Metanephros (tissue), 2 donors: Measurements from ENCODE around the gene YTHDF2. TPM values are rescaled to one million over a fixed set of nuclear protein-coding genes. Genes with fewer than 3 reads are reported as not detected.

Source experiments
- small RNA-seq: library from RNA; depleted of rRNA; stranded (forward); fragments of <200 nt; gene quantifications from one replicate; pipeline ENCODE3, GENCODE V24; 2014; ENCODE audit warnings: low replicate concordance
- total RNA-seq: library from RNA; depleted of rRNA; stranded (reverse); fragments of >200 nt; gene quantifications from one replicate; pipeline ENCODE4 v1.2.3, GENCODE V29; 2014

Gene YTHDF2
- total RNA-seq = 61.8 TPM

DNA sequence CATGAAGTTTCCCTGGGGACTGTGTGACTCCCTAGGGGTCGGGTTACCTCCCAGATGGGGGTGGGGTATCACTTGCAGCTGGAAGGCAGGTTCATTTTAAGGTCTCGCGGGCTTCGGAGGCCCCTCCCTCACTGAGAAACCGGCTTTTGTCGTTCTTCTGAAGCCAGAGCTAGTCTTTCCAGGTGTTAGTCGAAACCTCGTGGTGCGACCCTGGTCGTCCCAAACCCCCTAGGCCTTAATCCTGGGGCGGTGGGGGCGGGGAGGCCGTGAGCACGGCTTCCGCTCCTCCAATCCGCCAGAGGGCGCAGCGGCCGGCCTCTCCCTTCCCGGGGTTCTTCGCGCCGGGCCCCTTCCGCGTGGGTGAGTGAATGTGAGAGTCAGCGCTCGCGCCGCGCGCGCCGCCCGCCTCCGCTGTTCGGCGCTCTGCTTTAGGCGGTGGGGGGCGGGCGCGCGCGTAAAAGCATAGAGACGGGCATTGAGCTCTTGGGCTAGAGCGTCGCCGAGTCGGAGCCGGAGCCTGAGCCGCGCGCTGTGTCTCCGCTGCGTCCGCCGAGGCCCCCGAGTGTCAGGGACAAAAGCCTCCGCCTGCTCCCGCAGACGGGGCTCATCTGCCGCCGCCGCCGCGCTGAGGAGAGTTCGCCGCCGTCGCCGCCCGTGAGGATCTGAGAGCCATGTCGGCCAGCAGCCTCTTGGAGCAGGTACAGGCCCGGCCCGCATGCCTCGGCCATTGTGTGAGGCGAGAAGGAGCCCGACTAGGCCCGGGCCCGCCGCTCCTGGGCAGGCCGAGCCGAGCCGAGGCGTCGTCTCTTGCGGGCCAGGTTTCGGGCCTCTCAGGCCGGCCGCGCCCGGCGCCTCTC lies at the start of gene YTHDF2:
Gene YTHDF2, plus strand, starts transcription at position 491 of the 857 bp plus-strand sequence. Its CDS starts 181 bp downstream, at position 672.

GRCh38 chr1:28811766-28812668 lies 75.3 kb downstream of the YTHDF2 start, which contains the start of gene OPRD1:
TSS of gene OPRD1 (plus strand) at chr1:28812170. CDS start at chr1:28812384, 214 bp downstream.

Small RNA genes within 50 kb of the gene (small RNA-seq; reads per million reads assigned to genes)
- not detected for gene RF00422

Other genes starting within 250 kb of the YTHDF2 start
- gene RCC1, start 230.9 kb upstream of the YTHDF2 start, total RNA-seq = 22.9 TPM
- 20.3 TPM for gene TRNAU1AP, start 183.9 kb upstream of the YTHDF2 start, total RNA-seq
- gene RAB42, start 144.7 kb upstream of the YTHDF2 start, total RNA-seq = 3.0 TPM
- gene TAF12, start 93.9 kb upstream of the YTHDF2 start, total RNA-seq = 20.3 TPM
- gene RNU11, start 88.3 kb upstream of the YTHDF2 start, total RNA-seq = not detected
- gene GMEB1, start 68.2 kb upstream of the YTHDF2 start, total RNA-seq = 8.6 TPM
- gene OPRD1, start 75.2 kb downstream of the YTHDF2 start, total RNA-seq = 0.23 TPM
- gene EPB41, start 177.6 kb downstream of the YTHDF2 start, total RNA-seq = 57.3 TPM